GM12873 (cell line): ENCODE measurements around the gene PPP1R13L.

Source experiments
- CTCF ChIP-seq: IDR thresholded peaks from 2 replicates; pipeline ENCODE4 v1.5.1; 2012; ENCODE audit warnings: low read depth, mild to moderate bottlenecking, moderate library complexity, low read length, control low read depth; ENCODE audit not compliant: insufficient read depth; ENCODE audit errors: missing control alignments

Gene PPP1R13L

GRCh38 chr19:45423033-45423588 lies 18.2 kb upstream of the PPP1R13L start:
- no peak for TF ChIP-seq CTCF

- TF ChIP-seq CTCF, result no peak
Measured at GRCh38 chr19:45421947-45422498, 17.2 kb upstream of the PPP1R13L start.

GRCh38 chr19:45420871-45421270 lies 16.0 kb upstream of the PPP1R13L start:
- no peak for TF ChIP-seq CTCF

- TF ChIP-seq CTCF, result no peak
Measured at GRCh38 chr19:45420356-45420755, 15.5 kb upstream of the PPP1R13L start.

GRCh38 chr19:45419895-45420294 lies 15.0 kb upstream of the PPP1R13L start:
- TF ChIP-seq CTCF, result no peak

GRCh38 chr19:45419396-45419795 lies 14.5 kb upstream of the PPP1R13L start:
- TF ChIP-seq CTCF, result no peak

GRCh38 chr19:45418802-45419201 lies 13.9 kb upstream of the PPP1R13L start:
- no peak for TF ChIP-seq CTCF
